Kidney (tissue), 14 donors: ENCODE data around the gene SLITRK2. TPM values are rescaled to one million over a fixed set of nuclear protein-coding genes. Genes with fewer than 3 reads are reported as not detected.

Experiments
- DNase-seq, 5 donors: peaks; one replicate each; pipeline ENCODE4 v3.0.0-alpha.2; 2013 to 2020
- FAIRE-seq: peaks from 2 replicates; lab custom pipeline; 2012; peaks lifted over from hg19 to GRCh38; lab: Jason Lieb, UNC
- H3K27ac ChIP-seq, 2 donors: one replicate each; pipeline ENCODE4 v1.7.0; 2013; ENCODE audit warnings: low read depth in 2 of 2, low read length in 2 of 2, inconsistent platforms in 1 of 2
- H3K27me3 ChIP-seq: one replicate; pipeline ENCODE4 v1.7.1; 2013; ENCODE audit warnings: low read length, inconsistent platforms; ENCODE audit not compliant: control insufficient read depth, insufficient read depth
- H3K36me3 ChIP-seq, 3 donors: one replicate each; pipeline versions ENCODE4 v1.7.0 to v1.7.1; 2013; ENCODE audit warnings: low read length in 3 of 3, control low read depth in 1 of 3, inconsistent platforms in 1 of 3; ENCODE audit not compliant: insufficient read depth in 3 of 3, control insufficient read depth in 2 of 3
- H3K4me1 ChIP-seq, 3 donors: one replicate each; pipeline versions ENCODE4 v1.7.0 to v1.7.1; 2013; ENCODE audit warnings: low read length in 3 of 3, inconsistent platforms in 1 of 3, low read depth in 1 of 3; ENCODE audit not compliant: control insufficient read depth in 2 of 3, insufficient read depth in 2 of 3
- H3K4me3 ChIP-seq, 3 donors: one replicate each; pipeline versions ENCODE4 v1.7.0 to v1.8.1; 2013; ENCODE audit warnings: low read length in 3 of 3, control low read depth in 1 of 3, inconsistent platforms in 1 of 3
- H3K9ac ChIP-seq, 3 donors: one replicate each; pipeline versions ENCODE4 v1.7.0 to v1.7.1; 2013; ENCODE audit warnings: low read length in 3 of 3, control low read depth in 1 of 3, inconsistent platforms in 1 of 3
- H3K9me3 ChIP-seq, 3 donors: one replicate each; pipeline versions ENCODE4 v1.7.0 to v1.7.1; 2013; ENCODE audit warnings: low read length in 3 of 3, control low read depth in 1 of 3, inconsistent platforms in 1 of 3; ENCODE audit not compliant: control insufficient read depth in 2 of 3, insufficient read depth in 1 of 3
- intact Hi-C: fragments of 100-400 bp; cut with DNase I; formaldehyde crosslinking; loops from one replicate; pipeline ENCODE4 v1.11.1; 2022
- polyA plus RNA-seq: library from polyadenylated mRNA; stranded (reverse); fragments of 350-450 nt; fragmentation: Illumina TruSeq; extraction: RNeasy Lipid Tissue Mini Kit (QIAGEN cat#74804); gene quantifications from one replicate; pipeline ENCODE4 v1.2.3, GENCODE V29; 2014; ENCODE audit warnings: low read depth, low replicate concordance; ENCODE audit not compliant: insufficient read depth
- total RNA-seq: library from RNA; stranded (reverse); fragmentation: NEBNext Ultra II Directional; extraction: Animal tissue kit (Norgen Biotek cat#: 25700); gene quantifications from one replicate; pipeline ENCODE4 v1.2.1, GENCODE V29; 2021
- TF ChIP-seq, protein P1 (sequence below): IDR thresholded peaks from 3 replicates; pipeline ENCODE4 v1.5.1; 2012; ENCODE audit warnings: mild to moderate bottlenecking, moderate library complexity, borderline replicate concordance; ENCODE audit not compliant: insufficient read depth; ENCODE audit errors: extremely low read depth
- donor health status: control.
- donor health status: control.
- donor health status: control.
- donor health status: control.
- donor health status: control.
- donor health status: DM: yes; HTN: yes; CAD: no.
- donor health status: Normal renal cell carcinoma (clear cell type).

Gene SLITRK2
- total and polyA plus RNA-seq, 2 donors from 2014 or later, result 0.34 to 3.8 TPM

DNA sequence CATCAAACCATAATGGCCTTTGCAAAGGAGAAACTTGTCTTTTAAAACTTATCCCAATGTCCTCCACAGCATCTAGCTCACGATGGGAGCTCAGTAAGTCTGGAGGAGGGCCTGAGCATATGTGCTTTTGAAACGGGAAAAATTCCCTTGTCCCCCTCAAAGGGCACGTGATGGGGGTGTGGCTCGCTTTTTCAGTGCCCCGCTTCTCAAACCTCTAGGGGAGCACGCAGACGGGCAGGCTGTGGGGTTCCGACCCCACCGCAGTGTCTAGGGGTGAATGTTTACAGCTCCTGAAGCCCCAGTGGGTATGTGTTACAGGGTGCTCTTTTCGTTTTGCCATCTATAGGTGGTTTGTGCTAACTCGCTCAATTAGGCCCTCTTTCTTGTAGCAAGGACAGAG is 31.2 kb downstream of the SLITRK2 start:
- FAIRE-seq, result no peak
- H3K27me3 ChIP-seq, result peaks cover 3% of the 10 kb centered on the region
- TF ChIP-seq, protein P1, sequence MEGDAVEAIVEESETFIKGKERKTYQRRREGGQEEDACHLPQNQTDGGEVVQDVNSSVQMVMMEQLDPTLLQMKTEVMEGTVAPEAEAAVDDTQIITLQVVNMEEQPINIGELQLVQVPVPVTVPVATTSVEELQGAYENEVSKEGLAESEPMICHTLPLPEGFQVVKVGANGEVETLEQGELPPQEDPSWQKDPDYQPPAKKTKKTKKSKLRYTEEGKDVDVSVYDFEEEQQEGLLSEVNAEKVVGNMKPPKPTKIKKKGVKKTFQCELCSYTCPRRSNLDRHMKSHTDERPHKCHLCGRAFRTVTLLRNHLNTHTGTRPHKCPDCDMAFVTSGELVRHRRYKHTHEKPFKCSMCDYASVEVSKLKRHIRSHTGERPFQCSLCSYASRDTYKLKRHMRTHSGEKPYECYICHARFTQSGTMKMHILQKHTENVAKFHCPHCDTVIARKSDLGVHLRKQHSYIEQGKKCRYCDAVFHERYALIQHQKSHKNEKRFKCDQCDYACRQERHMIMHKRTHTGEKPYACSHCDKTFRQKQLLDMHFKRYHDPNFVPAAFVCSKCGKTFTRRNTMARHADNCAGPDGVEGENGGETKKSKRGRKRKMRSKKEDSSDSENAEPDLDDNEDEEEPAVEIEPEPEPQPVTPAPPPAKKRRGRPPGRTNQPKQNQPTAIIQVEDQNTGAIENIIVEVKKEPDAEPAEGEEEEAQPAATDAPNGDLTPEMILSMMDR, result no peak
- H3K4me3 ChIP-seq, result no peak overlapping the region
- no peak for DNase-seq
- intact Hi-C loops, result no loop called here
- H3K9ac ChIP-seq, result no peak overlapping the region
- H3K27ac ChIP-seq, result no peak overlapping the region
- H3K36me3 ChIP-seq, result no peaks in the 10 kb centered on the region
- no peaks in the 10 kb centered on the region for H3K9me3 ChIP-seq
- no peaks in the 10 kb centered on the region for H3K4me1 ChIP-seq

DNA sequence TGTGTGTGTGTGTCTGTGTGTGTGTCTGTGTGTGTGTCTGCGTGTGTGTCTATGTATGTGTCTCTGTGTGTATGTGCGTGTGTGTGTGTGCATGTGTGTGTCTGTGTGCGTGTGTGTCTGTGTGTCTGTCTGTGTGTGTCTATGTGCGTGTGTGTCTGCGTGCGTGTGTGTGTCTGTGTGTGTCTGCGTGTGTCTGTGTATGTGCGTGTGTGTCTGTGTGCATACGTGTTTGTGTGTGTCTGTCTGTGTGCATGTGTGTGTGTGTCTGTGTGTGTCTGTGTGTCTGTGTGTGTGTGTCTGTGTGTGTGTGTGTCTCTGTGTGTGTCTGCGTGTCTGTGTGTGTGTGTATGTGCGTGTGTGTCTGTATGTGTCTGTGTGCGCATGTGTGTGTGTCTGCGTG is 35.6 kb downstream of the SLITRK2 start:
- FAIRE-seq (no peak), DNase-seq (no peak)
- Histone ChIP-seq H3K27ac (no peak overlapping the region), H3K9me3 (no peaks in the 10 kb centered on the region), H3K27me3 (peaks cover 3% of the 10 kb centered on the region), H3K4me1 (no peaks in the 10 kb centered on the region), H3K9ac (no peak overlapping the region), H3K4me3 (peak overlapping the region in 1 of 3 donors; percentile 30), H3K36me3 (no peaks in the 10 kb centered on the region)
- intact Hi-C loops, result no loop called here
- TF ChIP-seq, protein P1, result no peak

DNA sequence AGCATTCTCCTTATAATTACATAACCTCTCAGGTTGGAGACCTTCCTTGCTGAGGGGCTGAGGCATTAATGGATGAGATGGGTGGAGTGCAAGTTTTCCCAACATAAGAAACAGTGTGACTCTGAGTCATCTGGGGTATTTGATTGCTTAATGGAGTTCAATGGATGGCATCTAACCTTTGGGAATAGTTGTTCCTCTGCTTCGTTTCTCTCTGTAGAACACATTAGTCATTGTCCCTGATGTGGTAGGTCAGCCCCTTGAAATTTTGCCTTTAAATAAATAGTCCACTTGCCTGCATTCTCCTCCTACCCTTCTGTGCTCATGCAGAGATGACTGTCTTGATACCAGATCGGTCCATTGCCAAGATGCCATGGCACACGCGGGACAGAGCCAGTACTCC is 38.6 kb downstream of the SLITRK2 start:
- intact Hi-C loops, result no loop called here
- FAIRE-seq (no peak), DNase-seq (no peak)
- Histone ChIP-seq H3K4me1 (no peaks in the 10 kb centered on the region), H3K27me3 (peaks cover 3% of the 10 kb centered on the region), H3K9ac (no peak overlapping the region), H3K27ac (no peak overlapping the region), H3K9me3 (no peaks in the 10 kb centered on the region), H3K36me3 (no peaks in the 10 kb centered on the region), H3K4me3 (no peak overlapping the region)
- TF ChIP-seq, protein P1, result no peak

DNA sequence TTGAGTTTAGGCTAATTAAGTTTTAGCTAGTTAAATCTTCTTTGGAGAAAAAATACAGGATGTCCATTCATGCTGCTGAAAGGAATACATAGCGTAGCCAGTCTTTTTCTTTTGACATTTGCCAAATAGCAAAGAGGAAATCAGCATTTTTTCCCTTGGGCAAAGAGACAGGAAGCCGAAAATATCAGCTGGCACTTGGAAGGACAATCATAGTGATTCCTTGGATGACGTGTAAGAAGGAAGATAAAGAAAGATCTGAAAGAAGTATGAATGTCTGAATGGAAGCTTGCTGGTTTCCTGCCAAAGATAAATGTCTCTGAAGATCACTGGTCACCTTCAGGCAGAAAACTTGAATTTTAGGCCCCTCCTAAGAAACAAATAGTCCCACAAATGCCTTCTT is 44.2 kb downstream of the SLITRK2 start:
- no peak for DNase-seq
- FAIRE-seq, result no peak
- H3K27me3 ChIP-seq, result no peaks in the 10 kb centered on the region
- intact Hi-C loops, result no loop called here
- TF ChIP-seq, protein P1, result no peak
- no peaks in the 10 kb centered on the region for H3K9me3 ChIP-seq
- no peak overlapping the region for H3K4me3 ChIP-seq
- no peak overlapping the region for H3K9ac ChIP-seq
- H3K27ac ChIP-seq, result no peak overlapping the region
- H3K36me3 ChIP-seq, result no peaks in the 10 kb centered on the region
- peaks cover 0 to 7% (median 0%) of the 10 kb centered on the region in 3 donors for H3K4me1 ChIP-seq
